Loucy (cell line): Measurements from ENCODE around the gene IL18RAP.

Source experiments
- H2AFZ ChIP-seq: fragments of 200-600 bp; sonication (generic); 2 replicates; pipeline ENCODE4 v1.6.0; 2016; ENCODE audit warnings: antibody characterized with exemption, mild to moderate bottlenecking, low read length, moderate library complexity
- H3F3A ChIP-seq: fragments of 200-600 bp; 2 replicates; pipeline ENCODE4 v1.6.0; 2016; ENCODE audit warnings: antibody characterized with exemption, low read depth, mild to moderate bottlenecking
- H3K27me3 ChIP-seq: fragments of 200-600 bp; sonication (generic); 2 replicates; pipeline ENCODE4 v1.6.1; 2014; ENCODE audit warnings: low read length, mild to moderate bottlenecking; ENCODE audit not compliant: insufficient read depth, poor library complexity, severe bottlenecking
- H3K36me3 ChIP-seq: fragments of 200-600 bp; sonication (generic); 2 replicates; pipeline ENCODE4 v1.6.1; 2016; ENCODE audit warnings: low read length; ENCODE audit not compliant: insufficient read depth
- H3K4me1 ChIP-seq: fragments of 200-600 bp; sonication (generic); 2 replicates; pipeline ENCODE4 v1.5.1; 2014; ENCODE audit warnings: low read length, mild to moderate bottlenecking; ENCODE audit not compliant: insufficient read depth, poor library complexity, severe bottlenecking
- H3K4me2 ChIP-seq: fragments of 200-600 bp; sonication (generic); 2 replicates; pipeline ENCODE4 v1.6.0; 2014; ENCODE audit warnings: antibody characterized with exemption, low read length, low read depth, mild to moderate bottlenecking; ENCODE audit not compliant: poor library complexity, severe bottlenecking
- H3K4me3 ChIP-seq: fragments of 200-600 bp; sonication (generic); 2 replicates; pipeline ENCODE4 v1.5.1; 2014; ENCODE audit warnings: low read length, mild to moderate bottlenecking, mixed read lengths; ENCODE audit not compliant: poor library complexity, severe bottlenecking
- H3K79me2 ChIP-seq: fragments of 200-600 bp; sonication (generic); 2 replicates; pipeline ENCODE4 v1.6.1; 2014; ENCODE audit warnings: low read length; ENCODE audit not compliant: insufficient read depth
- H3K9ac ChIP-seq: fragments of 200-600 bp; sonication (generic); 2 replicates; pipeline ENCODE4 v1.6.0; 2014; ENCODE audit warnings: mild to moderate bottlenecking, low read depth, low read length, moderate library complexity; ENCODE audit not compliant: poor library complexity, severe bottlenecking
- H3K9me2 ChIP-seq: fragments of 200-600 bp; sonication (generic); replicated peaks from 2 replicates; pipeline ENCODE4 v1.6.1; 2016; ENCODE audit warnings: low read depth, low read length, mixed read lengths
- H3K9me3 ChIP-seq: fragments of 200-600 bp; sonication (generic); 2 replicates; pipeline ENCODE4 v1.6.1; 2014; ENCODE audit warnings: mild to moderate bottlenecking, antibody characterized with exemption, low read length, low read depth; ENCODE audit not compliant: insufficient read depth
- H4K20me1 ChIP-seq: fragments of 200-600 bp; sonication (generic); 2 replicates; pipeline ENCODE4 v1.6.0; 2014; ENCODE audit warnings: antibody characterized with exemption, low read length, mild to moderate bottlenecking; ENCODE audit not compliant: insufficient read depth, poor library complexity, severe bottlenecking
- CTCF ChIP-seq: fragments of 200-600 bp; sonication (generic); conservative IDR thresholded peaks from 2 replicates; pipeline ENCODE4 v1.5.1; 2014; ENCODE audit warnings: mild to moderate bottlenecking, antibody characterized with exemption, low read length
- EZH2phosphoT487 ChIP-seq: fragments of 200-600 bp; IDR thresholded peaks from 2 replicates; pipeline ENCODE4 v1.6.1; 2018; ENCODE audit warnings: antibody characterized with exemption, mild to moderate bottlenecking, moderate library complexity, borderline replicate concordance

Gene IL18RAP

DNA sequence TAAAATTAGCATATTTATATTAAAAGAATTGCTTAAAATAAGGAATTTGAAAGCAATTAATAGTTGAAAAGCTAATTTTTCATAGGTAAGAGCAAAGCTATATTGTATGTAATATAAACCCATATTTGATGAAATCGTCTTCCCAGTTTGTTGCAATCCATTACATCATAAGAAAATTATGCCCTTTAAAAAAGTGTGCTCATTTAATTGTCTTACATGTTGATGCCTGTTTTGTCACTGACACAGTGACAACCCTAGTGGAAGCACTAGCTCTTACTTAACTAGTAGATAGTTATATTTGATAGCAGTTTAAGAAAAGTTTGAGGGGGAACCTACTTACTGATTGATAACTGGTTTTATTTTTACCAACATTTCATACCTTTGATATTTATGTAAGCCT is 30.0 kb upstream of the IL18RAP start:
- peaks cover 11% of the 10 kb centered on the region; the same call in 1 of the 2 replicates for H3F3A ChIP-seq

GRCh38 chr2:102396012-102396411 is 26.9 kb upstream of the IL18RAP start:
- H2AFZ ChIP-seq = no peak overlapping the region
- no peaks in the 10 kb centered on the region for H3K27me3 ChIP-seq
- no peaks in the 10 kb centered on the region for H3K9me2 ChIP-seq
- H4K20me1 ChIP-seq = no peaks in the 10 kb centered on the region
- no peak for TF ChIP-seq CTCF
- no peak for TF ChIP-seq EZH2phosphoT487
- H3K4me1 ChIP-seq = peaks cover 93% of the 10 kb centered on the region
- H3K36me3 ChIP-seq = no peaks in the 10 kb centered on the region
- no peaks in the 10 kb centered on the region for H3K79me2 ChIP-seq
- H3F3A ChIP-seq = peaks cover 24% of the 10 kb centered on the region; the same call in 1 of the 2 replicates
- peak overlapping the region; percentile 82 for H3K4me2 ChIP-seq
- H3K9ac ChIP-seq = peak overlapping the region; percentile 84
- no peaks in the 10 kb centered on the region for H3K9me3 ChIP-seq
- H3K4me3 ChIP-seq = no peak overlapping the region

More for the DNA sequence above, 30.0 kb upstream of the IL18RAP start:
- H3K36me3 ChIP-seq = no peaks in the 10 kb centered on the region; the same call in 1 of the 2 replicates
- peaks cover 63% of the 10 kb centered on the region for H3K4me1 ChIP-seq
- H3K9me2 ChIP-seq = no peaks in the 10 kb centered on the region
- H3K9me3 ChIP-seq = no peaks in the 10 kb centered on the region
- H2AFZ ChIP-seq = no peak overlapping the region
- TF ChIP-seq CTCF = no peak
- no peak for TF ChIP-seq EZH2phosphoT487
- no peak overlapping the region for H3K9ac ChIP-seq
- H3K79me2 ChIP-seq = no peaks in the 10 kb centered on the region
- no peak overlapping the region for H3K4me2 ChIP-seq
- no peaks in the 10 kb centered on the region for H4K20me1 ChIP-seq
- H3K27me3 ChIP-seq = no peaks in the 10 kb centered on the region
- no peak overlapping the region for H3K4me3 ChIP-seq

DNA sequence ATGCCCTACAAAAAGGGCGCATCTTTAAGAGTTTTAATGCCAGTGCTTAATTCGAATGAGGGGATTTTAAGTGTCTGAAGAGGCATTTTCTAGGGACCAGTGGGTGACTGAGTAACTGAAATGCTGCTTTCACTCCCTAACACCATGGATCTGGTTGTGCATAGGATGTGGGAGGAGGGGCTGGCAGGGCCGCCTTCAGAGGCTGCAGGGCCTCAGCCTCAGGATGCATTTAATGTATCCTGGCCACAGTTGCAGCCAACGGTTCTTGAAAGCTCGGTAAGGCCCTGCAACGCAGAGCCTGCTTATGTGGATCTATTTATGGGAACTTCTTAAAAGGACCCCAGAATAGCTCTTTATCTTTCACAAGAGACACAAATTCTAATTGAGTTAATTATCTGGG is 25.8 kb upstream of the IL18RAP start:
- Histone ChIP-seq H3K9ac (peak overlapping the region; percentile 84), H4K20me1 (no peaks in the 10 kb centered on the region)

More for the DNA sequence above, 25.8 kb upstream of the IL18RAP start:
- H3K9me2 ChIP-seq = no peaks in the 10 kb centered on the region
- peak overlapping the region; percentile 52 for H3K4me3 ChIP-seq
- H3K4me2 ChIP-seq = peak overlapping the region; percentile 82
- no peak overlapping the region for H2AFZ ChIP-seq
- TF ChIP-seq CTCF (no peak), EZH2phosphoT487 (no peak)
- H3K79me2 ChIP-seq = no peaks in the 10 kb centered on the region
- H3K9me3 ChIP-seq = no peaks in the 10 kb centered on the region
- H3K36me3 ChIP-seq = no peaks in the 10 kb centered on the region
- peaks cover 22% of the 10 kb centered on the region; the same call in 1 of the 2 replicates for H3F3A ChIP-seq
- H3K4me1 ChIP-seq = peaks cover 92% of the 10 kb centered on the region
- H3K27me3 ChIP-seq = no peaks in the 10 kb centered on the region
